Stimulated activated CD8-positive, alpha-beta memory T cell treated with anti-CD3 and anti-CD28 coated beads, Interleukin-15, amount 100 ng/mL, for 4 hours (primary cell): ENCODE results near the gene CNN2.
A peak's percentile ranks its signal among the peaks of the same experiment; 100 is the strongest.

Experiments
- DNase-seq, 2 donors: peaks; one replicate each; pipeline ENCODE4 v3.0.0-alpha.2; 2020; ENCODE audit warnings: low read depth in 2 of 2

CNN2 gene

DNA sequence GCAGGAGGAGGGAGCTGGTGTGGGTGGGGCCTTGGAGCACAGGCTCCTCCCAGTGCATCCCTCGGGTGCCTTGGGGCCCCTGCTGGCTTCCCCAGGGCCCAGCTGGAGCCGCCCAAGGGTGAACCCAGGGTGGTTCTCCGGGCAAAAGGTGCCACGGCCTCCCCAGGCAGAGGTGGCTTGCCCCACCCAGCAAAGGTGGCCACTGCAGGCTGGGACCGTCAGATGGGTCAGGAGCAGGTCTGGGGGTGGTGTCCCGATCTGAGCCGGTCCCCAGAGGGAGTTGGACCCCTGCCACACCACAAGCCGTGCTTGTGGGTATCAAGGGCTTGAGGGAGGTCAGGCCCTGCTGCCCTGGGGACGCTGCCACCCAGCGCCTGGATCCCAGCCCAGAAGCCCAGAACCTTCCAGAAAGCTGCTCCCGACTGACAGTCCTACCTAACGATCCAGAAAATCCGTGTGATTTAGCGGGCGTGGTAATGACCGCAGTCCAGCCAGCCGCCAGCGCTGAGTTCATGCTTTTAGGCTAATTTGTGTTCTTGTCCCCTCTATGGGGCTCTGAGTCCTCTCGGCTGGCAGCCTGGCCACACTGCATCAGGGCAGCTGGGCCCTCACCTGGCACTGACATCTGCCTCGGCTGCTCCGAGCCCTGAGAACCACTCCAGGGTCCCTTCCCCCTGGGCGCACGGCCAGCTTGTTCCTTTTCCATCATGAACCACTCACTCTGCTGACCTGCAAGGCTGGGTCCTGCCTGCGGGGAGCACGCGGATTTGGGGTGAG, 31.2 kb upstream of the CNN2 start:
- no peak for DNase-seq

- peak; percentile 42 to 61 for DNase-seq
Observed at GRCh38 chr19:996051-996838, 30.2 kb upstream of the CNN2 start.

GRCh38 chr19:998064-998463, 28.3 kb upstream of the CNN2 start:
- DNase-seq: no peak

GRCh38 chr19:999379-999719, 27.1 kb upstream of the CNN2 start:
- no peak for DNase-seq

DNA sequence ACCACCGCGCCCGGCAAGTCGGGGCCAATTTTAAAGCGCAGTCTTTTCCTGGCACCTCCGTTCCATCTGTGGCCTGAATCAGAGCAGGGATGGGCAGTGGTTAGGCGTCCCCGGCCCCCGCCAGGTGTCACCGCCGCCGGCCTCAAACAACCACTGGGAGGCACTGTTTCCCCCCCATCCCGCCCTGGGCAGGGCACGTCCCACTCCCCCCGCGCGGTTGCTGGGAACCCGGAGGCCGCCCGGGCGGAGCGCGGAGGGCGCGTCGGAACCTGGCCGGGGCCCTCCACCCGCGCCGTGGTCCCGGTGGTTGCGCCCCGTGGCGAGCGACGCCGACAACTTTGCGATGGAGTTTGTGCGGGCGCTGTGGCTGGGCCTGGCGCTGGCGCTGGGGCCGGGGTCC, 26.3 kb upstream of the CNN2 start, which contains the start of gene GRIN3B:
Gene GRIN3B, plus strand, starts transcription at position 325 of the 400 bp plus-strand sequence. Its CDS starts 19 bp downstream, at position 344.
- peak in 1 of 2 donors; percentile 25 for DNase-seq

DNA sequence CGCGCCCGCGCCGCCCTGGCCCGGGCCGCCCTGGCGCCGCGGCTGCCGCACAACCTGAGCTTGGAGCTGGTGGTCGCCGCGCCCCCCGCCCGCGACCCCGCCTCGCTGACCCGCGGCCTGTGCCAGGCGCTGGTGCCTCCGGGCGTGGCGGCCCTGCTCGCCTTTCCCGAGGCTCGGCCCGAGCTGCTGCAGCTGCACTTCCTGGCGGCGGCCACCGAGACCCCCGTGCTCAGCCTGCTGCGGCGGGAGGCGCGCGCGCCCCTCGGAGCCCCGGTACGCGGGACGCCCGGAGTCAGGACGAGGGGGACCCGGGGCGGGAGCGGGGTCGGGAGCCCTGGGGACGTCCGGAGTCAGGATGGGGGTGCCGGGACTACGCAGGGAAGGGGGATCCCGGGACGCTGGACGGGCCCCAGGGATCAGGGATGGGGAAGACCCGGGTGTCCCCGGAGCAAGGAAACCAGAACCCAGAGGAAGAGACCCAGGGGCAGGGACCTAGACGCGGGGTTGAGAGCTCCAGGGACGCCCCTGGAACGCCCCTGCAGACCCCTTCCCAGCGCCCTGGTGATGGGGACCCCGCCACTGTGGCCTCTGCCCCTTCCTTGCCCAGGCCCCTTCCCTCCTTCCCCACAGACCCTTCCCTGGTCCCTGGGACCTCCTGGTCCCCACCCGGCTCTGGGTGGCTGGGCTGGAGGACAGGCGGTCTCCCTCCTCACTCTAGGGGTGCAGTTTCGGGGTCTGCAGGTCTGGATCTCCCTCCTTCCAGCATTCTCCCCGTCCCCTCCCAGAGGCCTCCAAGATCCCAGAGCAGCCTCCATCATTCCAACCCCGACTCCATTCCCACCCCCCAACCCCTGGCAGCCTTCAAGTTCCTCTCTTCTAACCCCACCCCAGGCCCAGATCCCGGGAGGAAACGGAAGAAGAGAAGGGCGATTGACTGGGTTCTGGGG, 25.5 kb upstream of the CNN2 start:
- no peak for DNase-seq

DNA sequence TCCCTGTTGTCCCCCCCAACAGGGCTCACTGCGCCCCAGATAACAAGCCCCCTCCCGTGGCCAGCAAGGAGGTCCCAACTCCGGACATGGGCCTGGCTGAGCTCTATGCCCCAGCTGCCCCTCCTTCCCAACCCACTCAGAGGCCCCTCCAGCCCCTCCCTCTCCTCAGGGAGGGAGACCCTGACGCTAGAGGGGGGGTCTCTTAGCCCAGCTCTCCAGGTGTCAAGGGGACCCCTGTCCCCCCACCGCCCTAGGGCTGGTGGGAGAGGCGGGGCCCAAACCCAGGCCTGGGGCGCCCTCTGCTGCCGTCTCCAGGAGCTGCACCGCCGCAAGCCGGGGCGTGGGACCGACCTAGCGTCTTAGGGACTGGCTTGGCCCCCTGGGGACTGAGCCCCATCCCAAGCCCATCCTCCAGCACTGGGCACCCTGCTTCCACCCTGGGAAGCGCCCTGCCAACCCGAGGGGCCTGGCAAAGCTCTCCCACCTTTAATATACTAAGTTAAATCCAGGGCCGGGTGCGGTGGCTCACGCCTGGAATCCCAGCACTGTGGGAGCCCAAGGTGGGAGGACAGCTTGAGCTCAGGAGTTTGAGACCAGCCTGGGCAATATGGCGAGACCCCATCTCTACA, 24.8 kb upstream of the CNN2 start:
- DNase-seq: peak in 1 of 2 donors; percentile 34

DNA sequence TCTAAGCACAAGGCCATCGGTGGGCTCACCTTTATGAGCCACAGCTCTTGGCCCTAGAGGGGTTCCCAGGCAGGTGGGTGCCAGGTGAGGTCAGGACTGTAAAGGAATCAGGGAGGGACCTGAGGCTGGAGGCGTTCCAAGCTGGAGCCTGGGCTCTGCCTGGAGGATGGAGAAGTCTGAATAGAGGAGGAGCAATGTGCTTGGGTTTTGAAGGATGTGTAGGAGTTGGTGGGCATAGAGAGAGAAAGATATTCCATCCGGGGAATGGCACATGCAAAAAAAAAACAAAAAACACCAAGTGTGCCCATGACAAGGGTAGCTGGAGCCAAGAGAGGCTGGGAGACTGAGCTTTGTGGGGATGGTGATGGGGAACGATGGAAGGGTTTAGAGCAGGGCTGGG, 23.8 kb upstream of the CNN2 start:
- no peak for DNase-seq

GRCh38 chr19:1003283-1003682, 23.1 kb upstream of the CNN2 start:
- DNase-seq: no peak

GRCh38 chr19:1004204-1004802, 22.1 kb upstream of the CNN2 start:
- DNase-seq: no peak

DNA sequence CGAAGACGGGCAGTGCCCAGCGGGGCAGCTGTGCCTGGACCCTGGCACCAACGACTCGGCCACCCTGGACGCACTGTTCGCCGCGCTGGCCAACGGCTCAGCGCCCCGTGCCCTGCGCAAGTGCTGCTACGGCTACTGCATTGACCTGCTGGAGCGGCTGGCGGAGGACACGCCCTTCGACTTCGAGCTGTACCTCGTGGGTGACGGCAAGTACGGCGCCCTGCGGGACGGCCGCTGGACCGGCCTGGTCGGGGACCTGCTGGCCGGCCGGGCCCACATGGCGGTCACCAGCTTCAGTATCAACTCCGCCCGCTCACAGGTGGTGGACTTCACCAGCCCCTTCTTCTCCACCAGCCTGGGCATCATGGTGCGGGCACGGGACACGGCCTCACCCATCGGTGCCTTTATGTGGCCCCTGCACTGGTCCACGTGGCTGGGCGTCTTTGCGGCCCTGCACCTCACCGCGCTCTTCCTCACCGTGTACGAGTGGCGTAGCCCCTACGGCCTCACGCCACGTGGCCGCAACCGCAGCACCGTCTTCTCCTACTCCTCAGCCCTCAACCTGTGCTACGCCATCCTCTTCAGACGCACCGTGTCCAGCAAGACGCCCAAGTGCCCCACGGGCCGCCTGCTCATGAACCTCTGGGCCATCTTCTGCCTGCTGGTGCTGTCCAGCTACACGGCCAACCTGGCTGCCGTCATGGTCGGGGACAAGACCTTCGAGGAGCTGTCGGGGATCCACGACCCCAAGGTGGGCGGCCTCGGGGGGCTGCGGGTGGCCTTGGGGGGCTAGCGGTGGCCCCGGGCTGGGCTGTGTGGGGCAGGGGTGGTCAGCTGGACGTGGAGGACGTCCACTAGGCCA, 21.4 kb upstream of the CNN2 start:
- no peak for DNase-seq

GRCh38 chr19:1006711-1007398, 19.6 kb upstream of the CNN2 start:
- DNase-seq: no peak

DNA sequence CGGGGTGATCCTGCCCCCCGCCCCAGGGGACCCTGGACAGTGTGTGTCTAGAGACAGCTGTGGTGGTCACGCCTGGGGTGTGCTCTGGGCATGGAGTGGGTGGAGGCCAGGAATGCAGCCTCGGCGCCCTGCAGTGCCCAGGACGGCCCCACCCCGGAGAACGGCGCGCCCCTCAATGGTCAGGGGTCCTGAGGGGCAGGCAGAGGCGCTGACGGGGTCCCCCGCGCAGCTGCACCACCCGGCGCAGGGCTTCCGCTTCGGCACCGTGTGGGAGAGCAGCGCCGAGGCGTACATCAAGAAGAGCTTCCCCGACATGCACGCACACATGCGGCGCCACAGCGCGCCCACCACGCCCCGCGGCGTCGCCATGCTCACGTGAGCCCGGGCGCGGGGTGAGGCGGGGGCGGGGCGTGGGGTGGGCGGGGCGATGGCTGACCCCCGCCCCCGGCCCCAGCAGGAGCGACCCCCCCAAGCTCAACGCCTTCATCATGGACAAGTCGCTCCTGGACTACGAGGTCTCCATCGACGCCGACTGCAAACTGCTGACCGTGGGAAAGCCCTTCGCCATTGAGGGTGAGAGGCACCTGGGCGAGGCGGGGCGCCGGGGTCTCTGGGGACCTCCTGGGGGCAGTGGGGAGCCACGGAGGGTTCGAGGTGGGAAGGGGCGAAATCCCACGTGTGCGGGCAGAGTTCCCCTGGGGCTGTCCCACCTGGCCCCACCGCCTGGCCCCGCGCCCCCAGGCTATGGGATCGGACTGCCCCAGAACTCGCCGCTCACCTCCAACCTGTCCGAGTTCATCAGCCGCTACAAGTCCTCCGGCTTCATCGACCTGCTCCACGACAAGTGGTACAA, 18.8 kb upstream of the CNN2 start:
- DNase-seq: no peak

GRCh38 chr19:1008268-1009040, 18.0 kb upstream of the CNN2 start:
- DNase-seq: no peak

GRCh38 chr19:1009041-1009980, 17.1 kb upstream of the CNN2 start:
- no peak for DNase-seq

DNA sequence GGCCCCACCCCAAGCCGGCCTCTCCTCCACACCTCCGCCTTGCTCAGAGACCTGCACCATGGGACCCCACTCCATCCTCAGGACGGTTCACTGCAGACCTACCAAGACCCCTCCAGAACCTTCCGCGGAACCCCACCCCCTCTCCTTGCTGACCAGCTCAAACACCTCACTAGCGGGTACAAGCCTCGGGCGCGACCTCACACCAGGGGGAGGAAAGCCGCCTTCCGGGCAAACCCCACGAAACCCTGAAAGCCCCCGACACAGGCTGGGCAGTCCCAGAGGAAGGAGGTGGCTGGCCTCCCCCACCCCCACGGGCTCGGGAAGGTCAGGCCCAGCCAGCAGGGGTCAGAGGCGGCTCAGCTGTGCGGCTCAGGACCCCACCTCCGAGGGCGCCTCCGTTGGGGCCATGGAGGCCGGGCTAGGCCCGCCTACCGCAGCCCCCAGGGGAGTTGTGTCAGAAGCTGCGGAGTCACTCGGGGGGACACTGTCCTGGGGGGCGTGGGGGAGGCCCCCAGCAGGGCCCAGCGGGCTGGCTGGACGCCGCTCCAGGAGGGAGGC, 16.3 kb upstream of the CNN2 start:
- DNase-seq: no peak
